ENCODE results near the gene PACS1.
"Not testable (repeated sequence)": the region's sequence is repeated elsewhere in the genome, so short reads cannot be mapped to it uniquely, and the experiment has no call there.

The PACS1 gene

DNA sequence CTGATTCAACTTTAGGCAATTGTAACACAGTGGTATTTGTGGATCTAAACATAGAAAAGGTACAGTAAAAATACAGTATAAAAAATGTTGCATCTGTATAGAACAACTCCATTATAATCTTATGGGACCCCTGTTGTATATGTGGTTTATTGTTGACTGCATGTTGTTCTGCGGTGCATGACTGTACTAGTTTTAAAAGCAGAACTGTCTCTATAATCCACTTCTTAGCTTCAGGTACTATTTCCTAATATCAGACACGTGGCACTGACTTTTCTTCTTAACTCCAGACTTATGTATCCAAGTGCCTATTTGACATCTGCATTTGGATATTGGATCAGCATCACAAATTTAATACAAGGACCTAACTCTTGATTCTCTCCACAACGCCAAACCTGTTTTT lies 41.1 kb downstream of the PACS1 start:
- no peaks in the 10 kb centered on the region for H3K9me3 ChIP-seq
- no peaks in the 10 kb centered on the region for H3K36me3 ChIP-seq
- no peaks in the 10 kb centered on the region for H3K27me3 ChIP-seq
- H3K27ac ChIP-seq: peak overlapping the region; percentile 73
- H3K4me1 ChIP-seq (ENCODE audit: control insufficient read depth in 1 of 2, insufficient read depth in 1 of 2, low read depth in 1 of 2, low read length in 1 of 2): peaks cover 30 to 56% of the 10 kb centered on the region in 2 experiments
- TF ChIP-seq, protein P1, sequence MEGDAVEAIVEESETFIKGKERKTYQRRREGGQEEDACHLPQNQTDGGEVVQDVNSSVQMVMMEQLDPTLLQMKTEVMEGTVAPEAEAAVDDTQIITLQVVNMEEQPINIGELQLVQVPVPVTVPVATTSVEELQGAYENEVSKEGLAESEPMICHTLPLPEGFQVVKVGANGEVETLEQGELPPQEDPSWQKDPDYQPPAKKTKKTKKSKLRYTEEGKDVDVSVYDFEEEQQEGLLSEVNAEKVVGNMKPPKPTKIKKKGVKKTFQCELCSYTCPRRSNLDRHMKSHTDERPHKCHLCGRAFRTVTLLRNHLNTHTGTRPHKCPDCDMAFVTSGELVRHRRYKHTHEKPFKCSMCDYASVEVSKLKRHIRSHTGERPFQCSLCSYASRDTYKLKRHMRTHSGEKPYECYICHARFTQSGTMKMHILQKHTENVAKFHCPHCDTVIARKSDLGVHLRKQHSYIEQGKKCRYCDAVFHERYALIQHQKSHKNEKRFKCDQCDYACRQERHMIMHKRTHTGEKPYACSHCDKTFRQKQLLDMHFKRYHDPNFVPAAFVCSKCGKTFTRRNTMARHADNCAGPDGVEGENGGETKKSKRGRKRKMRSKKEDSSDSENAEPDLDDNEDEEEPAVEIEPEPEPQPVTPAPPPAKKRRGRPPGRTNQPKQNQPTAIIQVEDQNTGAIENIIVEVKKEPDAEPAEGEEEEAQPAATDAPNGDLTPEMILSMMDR (IDR thresholded peaks at IDR 0.05): no peak
- H3K4me3 ChIP-seq (ENCODE audit: low read depth in 1 of 2, low read length in 1 of 2): no peak overlapping the region

DNA sequence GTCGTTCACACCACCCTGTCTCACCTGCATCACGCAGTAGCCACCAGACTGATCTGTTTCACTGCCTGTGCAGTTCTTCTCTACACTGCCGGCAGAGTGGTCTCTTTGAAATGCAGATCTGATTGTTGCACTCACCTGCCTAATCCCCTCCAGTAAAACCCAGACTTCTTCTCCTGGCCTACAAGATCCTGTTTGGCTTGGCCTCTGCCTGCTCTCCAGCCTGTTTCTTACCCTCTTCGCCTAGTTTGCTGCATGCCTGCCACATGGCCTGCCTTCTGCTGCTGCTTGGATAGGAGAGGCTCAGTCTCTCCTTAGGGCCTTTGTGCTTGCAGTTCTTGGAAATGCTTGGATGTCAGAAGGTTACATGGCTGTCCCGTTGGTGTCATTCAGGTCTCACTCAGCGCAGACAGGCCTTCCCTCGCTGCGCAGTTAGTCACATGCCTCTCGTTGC lies 42.0 kb downstream of the PACS1 start:
- Histone ChIP-seq H3K4me1 (ENCODE audit: control insufficient read depth in 1 of 2, insufficient read depth in 1 of 2, low read depth in 1 of 2, low read length in 1 of 2) (peaks cover 24 to 49% of the 10 kb centered on the region in 2 experiments), H3K9me3 (no peaks in the 10 kb centered on the region), H3K27me3 (no peaks in the 10 kb centered on the region), H3K4me3 (ENCODE audit: low read depth in 1 of 2, low read length in 1 of 2) (no peak overlapping the region), H3K36me3 (no peaks in the 10 kb centered on the region), H3K27ac (peak overlapping the region; percentile 68)
- TF ChIP-seq, protein P1 (IDR thresholded peaks at IDR 0.05): no peak

- no peaks in the 10 kb centered on the region for H3K36me3 ChIP-seq
- H3K9me3 ChIP-seq: no peaks in the 10 kb centered on the region
- H3K4me3 ChIP-seq (ENCODE audit: low read depth in 1 of 2, low read length in 1 of 2): no peak overlapping the region
- no peaks in the 10 kb centered on the region for H3K27me3 ChIP-seq
- peak overlapping the region; percentile 68 for H3K27ac ChIP-seq
- peaks cover 18 to 41% of the 10 kb centered on the region in 2 experiments for H3K4me1 ChIP-seq (ENCODE audit: control insufficient read depth in 1 of 2, insufficient read depth in 1 of 2, low read depth in 1 of 2, low read length in 1 of 2)
- TF ChIP-seq, protein P1 (IDR thresholded peaks at IDR 0.05): no peak
These were observed 42.8 kb downstream of the PACS1 start for GRCh38 chr11:66112601-66113499.

DNA sequence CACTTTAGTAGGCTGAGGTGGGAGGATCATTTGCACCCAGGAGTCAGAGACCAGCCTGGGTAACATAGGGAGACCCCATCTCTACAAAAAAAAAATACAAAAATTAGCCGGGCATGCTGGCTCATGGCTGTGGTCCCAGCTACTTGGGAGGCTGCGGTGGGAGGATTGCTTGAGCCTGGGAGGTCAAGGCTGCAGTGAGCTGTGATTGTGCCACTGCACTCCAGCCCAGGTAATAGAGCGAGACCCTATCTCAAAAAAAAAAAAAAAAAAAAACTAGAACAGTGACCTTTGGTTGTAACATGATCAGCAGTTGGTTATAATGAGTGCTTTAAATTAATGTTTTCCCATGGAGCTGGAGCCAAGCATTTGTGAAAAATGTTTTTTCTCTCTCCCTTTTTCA lies 44.9 kb downstream of the PACS1 start:
- not testable (repeated sequence) for H3K27ac ChIP-seq; H3K27me3 ChIP-seq; H3K36me3 ChIP-seq; H3K9me3 ChIP-seq; H3K4me3 ChIP-seq (ENCODE audit: low read depth in 1 of 2, low read length in 1 of 2)
- peaks cover 18 to 37% of the 10 kb centered on the region in 2 experiments for H3K4me1 ChIP-seq (ENCODE audit: control insufficient read depth in 1 of 2, insufficient read depth in 1 of 2, low read depth in 1 of 2, low read length in 1 of 2)

GRCh38 chr11:66115638-66116301 lies 45.7 kb downstream of the PACS1 start:
- Histone ChIP-seq H3K36me3 (no peaks in the 10 kb centered on the region), H3K9me3 (no peaks in the 10 kb centered on the region), H3K27me3 (no peaks in the 10 kb centered on the region), H3K4me1 (ENCODE audit: control insufficient read depth in 1 of 2, insufficient read depth in 1 of 2, low read depth in 1 of 2, low read length in 1 of 2) (peaks cover 18 to 35% of the 10 kb centered on the region in 2 experiments), H3K27ac (peak overlapping the region; percentile 0), H3K4me3 (ENCODE audit: low read depth in 1 of 2, low read length in 1 of 2) (no peak overlapping the region)
- TF ChIP-seq, protein P1 (IDR thresholded peaks at IDR 0.05): no peak

Data from neutrophil (primary cell).